GM23338 (cell line): ENCODE results near the gene CSNK1G1. TPM values are rescaled to one million over a fixed set of nuclear protein-coding genes. Genes with fewer than 3 reads are reported as not detected.

Experiments
- polyA plus RNA-seq: library from polyadenylated mRNA; unstranded; fragments of >200 nt; fragmentation: Nextera tagmentation; extraction: Ambion mirVana; gene quantifications from 2 replicates; pipeline ENCODE4 v1.2.1, GENCODE V29; 2016
- small RNA-seq: library from RNA; depleted of rRNA; stranded (forward); fragments of <200 nt; gene quantifications from one replicate; pipeline ENCODE3, GENCODE V24; 2014; ENCODE audit warnings: low replicate concordance
- total RNA-seq: library from RNA; depleted of rRNA; stranded (reverse); fragments of >200 nt; shearing (Covaris generic); gene quantifications from 2 replicates; pipeline ENCODE4 v1.2.3, GENCODE V29; 2014; rRNA removed

Gene CSNK1G1
- total and polyA plus RNA-seq, 2 experiments from 2014 or later: 9.3 to 13.4 TPM

Small RNA genes within 50 kb of the gene (small RNA-seq; reads per million reads assigned to genes)
- gene RF00554: not detected

Other genes starting within 250 kb of the CSNK1G1 start
- 1.9 and 5.7 TPM in 2 replicates for gene SNX22, start 204.4 kb downstream of the CSNK1G1 start, total RNA-seq
- gene SNX22, start 204.4 kb downstream of the CSNK1G1 start, polyA plus RNA-seq: 3.7 TPM in 2 replicates
- 372 and 398 TPM in 2 replicates for gene PPIB, start 193.2 kb downstream of the CSNK1G1 start, total RNA-seq
- 870 and 887 TPM in 2 replicates for gene PPIB, start 193.2 kb downstream of the CSNK1G1 start, polyA plus RNA-seq
- 48.9 and 52.7 TPM in 2 replicates for gene PCLAF, start 25.3 kb upstream of the CSNK1G1 start, total RNA-seq
- 202 and 206 TPM in 2 replicates for gene PCLAF, start 25.3 kb upstream of the CSNK1G1 start, polyA plus RNA-seq
- 9.8 and 10.3 TPM in 2 replicates for gene TRIP4, start 31.7 kb upstream of the CSNK1G1 start, total RNA-seq
- 16.0 and 16.6 TPM in 2 replicates for gene TRIP4, start 31.7 kb upstream of the CSNK1G1 start, polyA plus RNA-seq
- 34.2 and 40.2 TPM in 2 replicates for gene ZNF609, start 104.4 kb upstream of the CSNK1G1 start, total RNA-seq
- gene ZNF609, start 104.4 kb upstream of the CSNK1G1 start, polyA plus RNA-seq: 26.4 and 29.6 TPM in 2 replicates